Activated gamma-delta T cell (primary cell): ENCODE data around the gene RAMACL.

Experiments
- DNase-seq: peaks from one replicate; lab custom pipeline; 2025; lab: John Stamatoyannopoulos, UW

RAMACL gene

GRCh38 chr6:166618251-166618650 is 31.8 kb upstream of the RAMACL start:
- DNase-seq: no peak

GRCh38 chr6:166617359-166617758 is 30.9 kb upstream of the RAMACL start:
- no peak for DNase-seq

- no peak for DNase-seq
These were observed 30.1 kb upstream of the RAMACL start for GRCh38 chr6:166616261-166617238.

- no peak for DNase-seq
These were observed 28.7 kb upstream of the RAMACL start for GRCh38 chr6:166615059-166615770.

- no peak for DNase-seq
These were observed 28.1 kb upstream of the RAMACL start for GRCh38 chr6:166614589-166614988.

- DNase-seq: no peak
These were observed 27.7 kb upstream of the RAMACL start for GRCh38 chr6:166614171-166614583.

GRCh38 chr6:166613027-166613426 is 26.5 kb upstream of the RAMACL start:
- no peak for DNase-seq

GRCh38 chr6:166612471-166612881 is 26.0 kb upstream of the RAMACL start:
- no peak for DNase-seq

- no peak for DNase-seq
These were observed 25.2 kb upstream of the RAMACL start for GRCh38 chr6:166611631-166612030.

- no peak for DNase-seq
These were observed 23.6 kb upstream of the RAMACL start for GRCh38 chr6:166610069-166610468.

- DNase-seq: no peak
These were observed 22.3 kb upstream of the RAMACL start for GRCh38 chr6:166608774-166609173.

GRCh38 chr6:166605752-166606151 is 19.3 kb upstream of the RAMACL start:
- no peak for DNase-seq

- DNase-seq: no peak
These were observed 18.4 kb upstream of the RAMACL start for GRCh38 chr6:166604911-166605310.

GRCh38 chr6:166604328-166604727 is 17.9 kb upstream of the RAMACL start:
- DNase-seq: no peak

- DNase-seq: no peak
These were observed 16.7 kb upstream of the RAMACL start for GRCh38 chr6:166603043-166603690.

- no peak for DNase-seq
These were observed 15.5 kb upstream of the RAMACL start for GRCh38 chr6:166601956-166602355.

GRCh38 chr6:166600931-166601330 is 14.5 kb upstream of the RAMACL start:
- DNase-seq: no peak

- no peak for DNase-seq
These were observed 12.7 kb upstream of the RAMACL start for GRCh38 chr6:166599205-166599604.

GRCh38 chr6:166598441-166599138 is 12.1 kb upstream of the RAMACL start:
- DNase-seq: no peak

- no peak for DNase-seq
These were observed 11.4 kb upstream of the RAMACL start for GRCh38 chr6:166597711-166598440.
